ENCODE results near the gene IMMP2L.

IMMP2L gene

DNA sequence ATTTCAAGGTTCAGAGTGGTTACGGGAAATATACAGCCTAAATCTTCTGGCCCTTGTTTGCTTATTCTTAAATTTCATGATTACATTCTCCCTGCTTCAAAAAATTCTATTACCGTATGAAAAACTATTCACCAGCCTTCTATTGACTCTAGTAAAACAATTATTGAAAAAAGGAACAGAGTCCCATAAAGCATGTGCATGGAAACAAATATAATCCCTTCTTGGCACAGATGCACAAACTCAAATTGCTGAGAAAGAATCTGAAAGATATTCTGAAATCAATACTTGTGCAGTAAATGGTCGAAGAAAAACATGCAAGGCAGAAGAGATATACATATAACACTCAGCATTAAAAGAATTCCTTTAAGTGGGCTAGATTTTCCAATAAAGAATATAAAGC is 387.8 kb downstream of the IMMP2L start:
- H3K27me3 ChIP-seq (ENCODE audit: insufficient read depth, low read length, poor library complexity, severe bottlenecking): no peaks in the 10 kb centered on the region
- H3K79me2 ChIP-seq (ENCODE audit: insufficient read depth, low read length): no peaks in the 10 kb centered on the region
- no peak overlapping the region for H2AFZ ChIP-seq (ENCODE audit: low read length)
- TF ChIP-seq EZH2phosphoT487 (IDR thresholded peaks at IDR 0.05; ENCODE audit: borderline replicate concordance): no peak
- TF ChIP-seq, protein P1, sequence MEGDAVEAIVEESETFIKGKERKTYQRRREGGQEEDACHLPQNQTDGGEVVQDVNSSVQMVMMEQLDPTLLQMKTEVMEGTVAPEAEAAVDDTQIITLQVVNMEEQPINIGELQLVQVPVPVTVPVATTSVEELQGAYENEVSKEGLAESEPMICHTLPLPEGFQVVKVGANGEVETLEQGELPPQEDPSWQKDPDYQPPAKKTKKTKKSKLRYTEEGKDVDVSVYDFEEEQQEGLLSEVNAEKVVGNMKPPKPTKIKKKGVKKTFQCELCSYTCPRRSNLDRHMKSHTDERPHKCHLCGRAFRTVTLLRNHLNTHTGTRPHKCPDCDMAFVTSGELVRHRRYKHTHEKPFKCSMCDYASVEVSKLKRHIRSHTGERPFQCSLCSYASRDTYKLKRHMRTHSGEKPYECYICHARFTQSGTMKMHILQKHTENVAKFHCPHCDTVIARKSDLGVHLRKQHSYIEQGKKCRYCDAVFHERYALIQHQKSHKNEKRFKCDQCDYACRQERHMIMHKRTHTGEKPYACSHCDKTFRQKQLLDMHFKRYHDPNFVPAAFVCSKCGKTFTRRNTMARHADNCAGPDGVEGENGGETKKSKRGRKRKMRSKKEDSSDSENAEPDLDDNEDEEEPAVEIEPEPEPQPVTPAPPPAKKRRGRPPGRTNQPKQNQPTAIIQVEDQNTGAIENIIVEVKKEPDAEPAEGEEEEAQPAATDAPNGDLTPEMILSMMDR (conservative IDR thresholded peaks at IDR 0.05; ENCODE audit: low read length): no peak
- H3F3A ChIP-seq (ENCODE audit: low read depth): peaks cover 3% of the 10 kb centered on the region; the same call in 1 of the 2 replicates
- H4K20me1 ChIP-seq (ENCODE audit: insufficient read depth, low read length, poor library complexity, severe bottlenecking): no peaks in the 10 kb centered on the region
- peak overlapping the region; percentile 4 for H3K4me2 ChIP-seq (ENCODE audit: low read depth, low read length, poor library complexity, severe bottlenecking)
- no peaks in the 10 kb centered on the region for H3K36me3 ChIP-seq (ENCODE audit: insufficient read depth, low read length)
- H3K9me3 ChIP-seq (ENCODE audit: insufficient read depth, low read depth, low read length): peaks cover 11% of the 10 kb centered on the region; the same call in 1 of the 2 replicates
- no peaks in the 10 kb centered on the region for H3K9me2 ChIP-seq (replicated peaks; ENCODE audit: low read depth, low read length)
- no peak overlapping the region for H3K9ac ChIP-seq (ENCODE audit: low read depth, low read length, poor library complexity, severe bottlenecking)
- no peak overlapping the region for H3K4me3 ChIP-seq (ENCODE audit: low read length, poor library complexity, severe bottlenecking)
- H3K4me1 ChIP-seq (ENCODE audit: insufficient read depth, low read length, poor library complexity, severe bottlenecking): peaks cover 55% of the 10 kb centered on the region

DNA sequence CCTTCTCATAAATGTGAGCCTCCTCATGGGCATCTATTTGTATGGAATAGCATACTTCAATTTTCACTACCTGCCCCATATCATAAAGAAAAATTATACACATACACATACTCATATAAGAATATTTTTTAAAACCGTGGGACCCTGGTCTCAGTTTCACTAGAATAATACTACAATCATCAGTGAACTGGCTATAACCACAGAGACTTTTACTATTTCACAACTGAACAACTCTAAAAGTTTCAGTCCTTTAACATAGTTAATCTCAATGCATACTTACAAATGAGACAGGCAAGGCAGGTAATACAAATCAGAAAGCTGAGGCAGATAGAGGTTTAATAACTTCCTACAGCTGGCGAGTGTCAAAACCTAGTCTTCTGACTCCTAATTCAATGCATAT is 388.3 kb downstream of the IMMP2L start:
- H3F3A ChIP-seq (ENCODE audit: low read depth): peaks cover 3% of the 10 kb centered on the region; the same call in 1 of the 2 replicates
- H3K27me3 ChIP-seq (ENCODE audit: insufficient read depth, low read length, poor library complexity, severe bottlenecking): no peaks in the 10 kb centered on the region
- H4K20me1 ChIP-seq (ENCODE audit: insufficient read depth, low read length, poor library complexity, severe bottlenecking): no peaks in the 10 kb centered on the region
- H3K9me3 ChIP-seq (ENCODE audit: insufficient read depth, low read depth, low read length): peaks cover 6% of the 10 kb centered on the region; the same call in 1 of the 2 replicates
- H3K9me2 ChIP-seq (replicated peaks; ENCODE audit: low read depth, low read length): no peaks in the 10 kb centered on the region
- no peaks in the 10 kb centered on the region for H3K79me2 ChIP-seq (ENCODE audit: insufficient read depth, low read length)
- peaks cover 55% of the 10 kb centered on the region for H3K4me1 ChIP-seq (ENCODE audit: insufficient read depth, low read length, poor library complexity, severe bottlenecking)
- TF ChIP-seq EZH2phosphoT487 (IDR thresholded peaks at IDR 0.05; ENCODE audit: borderline replicate concordance): no peak
- TF ChIP-seq, protein P1 (conservative IDR thresholded peaks at IDR 0.05; ENCODE audit: low read length): no peak
- H3K9ac ChIP-seq (ENCODE audit: low read depth, low read length, poor library complexity, severe bottlenecking): peak overlapping the region; percentile 17
- H3K4me3 ChIP-seq (ENCODE audit: low read length, poor library complexity, severe bottlenecking): no peak overlapping the region
- H3K36me3 ChIP-seq (ENCODE audit: insufficient read depth, low read length): no peaks in the 10 kb centered on the region
- H2AFZ ChIP-seq (ENCODE audit: low read length): no peak overlapping the region
- H3K4me2 ChIP-seq (ENCODE audit: low read depth, low read length, poor library complexity, severe bottlenecking): peak overlapping the region; percentile 19

DNA sequence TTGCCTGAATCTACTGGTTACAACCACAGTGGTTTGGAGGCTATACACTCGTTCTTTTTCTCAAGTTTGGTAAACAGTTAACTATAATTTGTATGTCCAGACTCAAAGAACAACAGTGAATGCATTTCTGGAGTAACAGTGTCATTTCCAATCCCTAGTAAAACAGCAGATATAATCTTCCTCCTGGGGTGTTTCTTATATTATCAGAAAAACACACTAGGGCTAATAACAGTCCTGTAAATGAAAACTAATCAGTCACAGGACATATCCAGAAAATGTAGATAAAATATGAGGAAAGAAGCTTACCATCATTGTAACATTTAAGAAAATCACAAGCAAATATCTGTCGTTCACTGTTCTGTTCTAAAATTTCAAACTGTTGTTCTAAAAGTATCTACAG is 388.8 kb downstream of the IMMP2L start:
- peak overlapping the region; percentile 17 for H3K9ac ChIP-seq (ENCODE audit: low read depth, low read length, poor library complexity, severe bottlenecking)
- no peak overlapping the region; the same call in 1 of the 2 replicates for H2AFZ ChIP-seq (ENCODE audit: low read length)
- peaks cover 1% of the 10 kb centered on the region; the same call in 1 of the 2 replicates for H3K9me3 ChIP-seq (ENCODE audit: insufficient read depth, low read depth, low read length)
- no peaks in the 10 kb centered on the region for H4K20me1 ChIP-seq (ENCODE audit: insufficient read depth, low read length, poor library complexity, severe bottlenecking)
- no peaks in the 10 kb centered on the region for H3K27me3 ChIP-seq (ENCODE audit: insufficient read depth, low read length, poor library complexity, severe bottlenecking)
- TF ChIP-seq EZH2phosphoT487 (IDR thresholded peaks at IDR 0.05; ENCODE audit: borderline replicate concordance): no peak
- TF ChIP-seq, protein P1 (conservative IDR thresholded peaks at IDR 0.05; ENCODE audit: low read length): no peak
- peak overlapping the region; percentile 19 for H3K4me2 ChIP-seq (ENCODE audit: low read depth, low read length, poor library complexity, severe bottlenecking)
- H3K4me1 ChIP-seq (ENCODE audit: insufficient read depth, low read length, poor library complexity, severe bottlenecking): peaks cover 57% of the 10 kb centered on the region
- no peaks in the 10 kb centered on the region for H3K79me2 ChIP-seq (ENCODE audit: insufficient read depth, low read length)
- H3F3A ChIP-seq (ENCODE audit: low read depth): peaks cover 3% of the 10 kb centered on the region; the same call in 1 of the 2 replicates
- no peaks in the 10 kb centered on the region for H3K9me2 ChIP-seq (replicated peaks; ENCODE audit: low read depth, low read length)
- no peaks in the 10 kb centered on the region for H3K36me3 ChIP-seq (ENCODE audit: insufficient read depth, low read length)
- no peak overlapping the region for H3K4me3 ChIP-seq (ENCODE audit: low read length, poor library complexity, severe bottlenecking)

All from Loucy (cell line).